ENCODE results near the gene F11R.
"Not testable (repeated sequence)": the region's sequence is repeated elsewhere in the genome, so short reads cannot be mapped to it uniquely, and the experiment has no call there.

Gene F11R

DNA sequence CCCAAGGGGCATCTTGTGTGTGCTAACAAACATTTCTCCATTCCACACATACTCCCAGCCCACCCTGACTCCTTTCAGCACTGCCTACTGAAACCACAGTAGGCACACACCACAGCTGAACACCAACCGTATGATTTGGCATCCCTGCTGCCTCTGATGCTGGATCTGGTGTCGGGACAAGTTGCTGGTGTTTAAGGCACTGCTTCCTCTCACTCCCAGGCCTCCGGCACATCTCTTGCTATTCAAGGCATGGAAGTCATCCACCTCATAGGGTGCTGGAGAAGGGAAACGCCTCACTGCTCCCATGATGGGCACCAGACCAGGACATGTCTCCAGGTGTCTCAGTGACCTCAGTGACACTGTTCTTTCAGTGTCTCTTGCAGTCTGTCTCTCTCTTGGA is 64.0 kb downstream of the F11R start:
- DNase-seq: no peak

DNA sequence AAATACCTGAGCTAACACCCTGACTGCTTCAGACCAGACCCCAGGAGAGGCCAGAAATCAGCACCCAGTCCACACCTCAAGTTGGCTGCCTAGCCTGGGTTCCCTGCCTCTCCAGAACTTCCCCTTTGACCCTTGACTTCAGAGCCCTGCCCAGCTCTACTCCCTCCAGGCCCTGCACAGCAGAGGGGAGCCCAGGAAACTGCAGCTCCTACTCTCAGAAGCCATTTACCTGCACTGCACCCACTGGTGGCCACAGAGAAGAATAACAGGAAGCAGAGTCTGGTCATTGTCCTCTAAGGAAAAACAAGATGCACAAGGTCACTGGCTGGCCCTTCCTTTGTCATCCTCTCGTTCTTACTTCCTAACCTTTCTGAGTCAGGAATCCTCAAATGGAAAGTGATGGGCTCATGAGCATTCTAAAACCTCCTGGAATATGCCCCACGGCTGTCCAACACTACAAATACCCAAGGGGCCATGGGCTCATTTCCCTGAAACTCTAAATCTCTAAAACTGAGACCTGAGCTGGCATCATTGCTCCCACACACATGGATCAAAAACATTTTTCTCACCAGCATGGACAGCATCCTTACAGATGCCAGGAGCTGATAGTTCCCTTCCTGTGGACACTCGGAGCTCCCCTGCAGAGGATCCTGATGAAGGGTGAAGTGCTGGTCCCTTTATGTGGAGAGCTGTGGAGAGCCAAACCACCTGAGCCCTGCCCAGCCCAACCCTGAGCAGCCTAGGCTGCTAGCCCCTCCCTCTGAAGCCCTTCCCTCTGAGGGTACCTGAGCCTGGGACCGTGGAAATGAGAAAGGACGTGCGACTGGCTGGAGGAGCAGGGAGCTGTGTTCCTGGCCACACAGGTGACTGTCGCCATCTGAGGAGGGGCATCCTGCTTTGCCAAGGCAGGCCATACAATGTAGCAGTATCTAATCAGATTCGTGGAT is 66.5 kb downstream of the F11R start, which contains the start of gene ITLN2:
Gene ITLN2, minus strand, starts transcription at position 652 of the 947 bp plus-strand sequence. Its CDS starts 68 bp downstream, at position 584.
- DNase-seq: peak; percentile 23

DNA sequence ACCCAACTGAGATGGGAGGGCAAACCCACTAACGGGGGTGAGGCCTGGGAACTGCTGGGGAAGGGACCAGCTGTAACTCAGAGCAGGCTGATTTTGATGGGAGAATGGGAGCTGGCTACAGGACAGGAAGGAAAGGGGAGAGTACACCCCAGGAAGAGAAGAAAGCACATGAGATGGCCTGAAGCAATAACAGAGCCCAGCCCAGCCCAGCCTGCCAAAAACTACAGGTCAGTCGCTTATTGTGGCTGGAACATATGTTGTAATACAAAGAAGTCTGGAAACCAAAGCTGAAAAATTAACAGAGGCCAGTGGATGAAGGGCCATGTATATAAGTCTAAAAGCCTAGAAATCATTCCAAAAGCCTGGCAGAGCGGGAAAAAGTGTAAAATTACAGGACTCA is 67.9 kb downstream of the F11R start:
- no peak for DNase-seq

DNA sequence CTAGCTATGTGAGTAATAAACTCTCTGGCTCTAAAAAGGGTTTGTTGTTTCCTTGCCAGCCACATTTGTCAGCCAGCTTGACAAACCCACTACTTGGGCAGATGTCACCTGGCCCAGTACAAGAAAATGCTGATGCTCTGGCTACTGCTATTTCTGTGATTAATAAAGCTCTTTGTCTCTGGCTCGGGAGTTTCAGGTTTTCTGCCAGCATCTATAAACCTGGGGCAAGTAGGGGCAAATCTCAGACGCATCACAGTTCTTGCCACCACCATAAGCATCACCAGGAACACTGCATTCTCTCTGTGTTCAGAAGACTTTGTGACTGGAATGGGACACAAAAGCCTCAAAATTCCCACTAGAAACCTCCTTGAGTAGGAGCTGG is 68.8 kb downstream of the F11R start:
- no peak for DNase-seq

DNA sequence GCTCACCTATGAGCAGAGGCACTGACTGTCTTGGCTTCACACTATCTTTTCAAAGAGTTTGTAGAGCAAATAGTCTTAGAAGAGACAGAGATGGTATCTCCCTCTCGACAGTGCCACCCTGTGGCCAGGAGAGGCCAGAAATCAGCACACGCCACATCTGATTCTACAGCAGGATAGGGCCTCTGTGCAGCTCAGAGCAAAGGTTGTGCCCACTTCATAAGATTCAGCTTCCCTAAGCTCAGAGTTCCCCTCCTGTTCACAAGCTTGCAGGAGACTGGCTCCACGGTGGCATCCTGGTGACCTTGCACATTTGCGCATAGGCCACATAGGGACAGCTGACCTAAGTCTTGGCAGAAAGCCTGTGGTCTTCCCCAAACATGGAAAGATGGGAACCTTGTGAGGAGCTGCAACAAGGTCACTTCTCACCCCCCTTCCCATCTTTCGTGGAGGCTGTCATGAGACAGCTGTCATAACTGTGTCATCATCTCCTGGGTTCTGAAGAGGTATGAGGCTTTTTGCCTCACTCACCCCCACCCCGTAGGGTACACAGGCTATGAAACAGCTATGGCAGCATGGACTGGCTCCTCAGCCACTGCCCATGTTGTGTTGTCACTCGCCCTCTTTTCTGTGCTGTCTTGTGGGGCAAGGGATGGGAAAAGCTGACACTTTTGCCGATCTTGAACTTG is 69.4 kb downstream of the F11R start:
- DNase-seq: peak; percentile 52

DNA sequence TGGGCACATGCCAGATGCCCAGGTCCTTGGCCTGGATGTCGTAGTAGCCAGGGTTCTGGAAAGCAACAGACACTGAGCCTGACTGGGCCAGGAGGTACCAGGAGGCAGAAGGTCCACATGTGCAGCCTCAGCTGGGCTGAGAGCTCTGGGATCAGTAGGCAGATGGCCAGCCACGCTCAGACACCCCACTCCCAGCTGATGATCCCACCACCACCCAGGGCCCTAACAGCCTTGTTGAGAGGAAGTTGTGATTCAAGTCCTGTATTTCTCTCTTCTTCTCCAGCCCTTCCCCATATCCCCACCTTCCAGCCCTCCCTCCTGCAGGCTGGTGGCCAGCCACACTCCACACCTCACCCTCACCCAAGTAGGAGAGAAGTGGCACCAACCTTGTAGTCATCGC is 70.3 kb downstream of the F11R start:
- no peak for DNase-seq

DNA sequence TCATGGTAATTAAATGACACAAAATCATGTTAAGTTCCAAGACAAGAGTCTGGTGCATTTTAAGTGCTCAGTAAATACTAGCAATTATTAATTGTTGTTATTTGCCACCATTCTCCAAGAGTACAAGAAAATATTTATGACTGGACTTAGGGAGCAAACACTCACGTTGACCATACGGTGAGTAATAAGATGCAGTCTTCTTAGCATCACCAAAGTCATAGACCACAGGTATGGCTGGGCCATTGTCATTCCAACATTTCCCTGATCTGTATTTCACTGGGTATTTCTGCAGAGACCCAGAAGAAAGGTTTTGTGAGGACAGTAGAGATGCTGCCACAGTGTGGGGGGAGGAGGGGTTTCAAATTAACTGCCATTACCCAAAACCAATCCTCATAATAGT is 71.1 kb downstream of the F11R start:
- DNase-seq: no peak

DNA sequence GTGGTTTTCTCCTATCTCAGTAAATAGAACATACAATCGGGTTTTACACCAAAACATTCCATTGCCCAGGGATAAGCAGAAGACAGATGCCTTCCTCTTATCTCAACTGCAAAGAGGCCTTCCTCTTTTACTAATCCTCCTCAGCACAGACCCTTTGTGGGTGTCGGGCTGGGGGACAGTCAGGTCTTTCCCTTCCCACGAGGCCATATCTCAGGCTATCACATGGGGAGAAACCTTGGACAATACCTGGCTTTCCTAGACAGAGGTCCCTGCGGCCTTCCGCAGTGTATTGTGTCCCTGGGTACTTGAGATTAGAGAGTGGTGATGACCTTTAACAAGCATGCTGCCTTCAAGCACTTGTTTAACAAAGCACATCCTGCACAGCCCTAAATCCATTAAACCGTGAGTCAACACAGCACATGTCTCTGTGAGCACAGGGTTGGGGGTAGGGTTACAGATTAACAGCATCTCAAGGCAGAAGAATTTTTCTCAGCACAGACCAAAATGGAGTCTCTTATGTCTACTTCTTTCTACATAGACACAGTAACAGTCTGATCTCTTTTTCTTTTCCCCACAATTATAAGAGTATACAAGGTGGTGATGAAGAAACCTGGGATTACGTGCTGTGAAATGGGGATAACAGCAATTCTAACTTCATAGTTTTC is 71.6 kb downstream of the F11R start:
- DNase-seq: not testable (repeated sequence)

DNA sequence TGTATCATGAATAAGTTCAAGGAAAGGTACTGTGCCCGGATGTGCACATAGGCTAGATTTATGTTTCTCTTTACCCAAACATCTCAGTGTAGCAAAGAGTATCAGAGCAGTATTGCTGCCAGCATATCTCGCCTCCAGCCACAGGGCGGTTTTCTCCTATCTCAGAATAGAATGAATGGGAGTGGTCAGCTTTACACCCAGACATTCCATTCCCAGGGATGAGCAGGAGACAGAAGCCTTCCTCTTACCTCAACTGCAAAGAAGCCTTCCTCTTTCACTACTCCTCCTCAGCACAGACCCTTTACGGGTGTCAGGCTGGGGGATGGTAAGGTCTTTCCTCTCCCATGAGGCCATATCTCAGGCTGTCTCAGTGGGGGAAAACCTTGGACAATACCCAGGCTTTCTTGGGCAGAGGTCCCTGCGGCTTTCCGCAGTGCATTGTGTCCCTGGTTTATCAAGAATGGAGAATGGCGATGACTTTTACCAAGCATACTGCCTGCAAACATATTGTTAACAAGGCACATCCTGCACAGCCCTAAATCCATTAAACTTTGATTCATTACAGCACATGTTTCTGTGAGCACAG is 73.7 kb downstream of the F11R start:
- DNase-seq: not testable (repeated sequence)

DNA sequence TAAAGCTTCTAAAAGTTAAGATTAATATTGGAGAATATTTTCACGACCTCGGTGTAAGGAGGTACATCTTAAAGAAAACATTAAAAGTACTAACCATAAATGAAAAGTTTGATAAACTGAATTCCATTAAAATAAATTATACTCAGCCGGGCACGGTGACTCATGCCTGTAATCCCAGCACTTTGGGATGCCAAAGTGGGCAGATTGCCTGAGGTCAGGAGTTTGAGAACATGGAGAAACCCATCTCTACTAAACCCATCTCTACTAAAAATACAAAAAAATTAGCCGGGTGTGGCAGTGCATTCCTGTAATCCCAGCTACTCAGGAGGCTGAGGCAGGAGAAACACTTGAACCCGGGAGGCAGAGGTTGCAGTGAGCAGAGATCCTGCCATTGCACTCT is 75.1 kb downstream of the F11R start:
- DNase-seq: not testable (repeated sequence)
